K562 (cell line): ENCODE data around the gene ZMIZ1. TPM values are rescaled to one million over a fixed set of nuclear protein-coding genes. Genes with fewer than 3 reads are reported as not detected.

ENCODE experiments used
- AFF4 ChIP-seq: sonication (generic); formaldehyde crosslinking; IDR thresholded peaks from 2 replicates; pipeline ENCODE4 v1.8.0; 2023; ENCODE audit warnings: mild to moderate bottlenecking, missing genetic modification reagents
- CBFA2T3 ChIP-seq: fragments of 450-650 bp; IDR thresholded peaks from 2 replicates; pipeline ENCODE4 v1.6.1; 2017
- CBX8 ChIP-seq: fragments of 200-600 bp; sonication (generic); IDR thresholded peaks from 2 replicates; pipeline ENCODE4 v1.6.1; 2012; ENCODE audit warnings: borderline replicate concordance, mixed run types, low read depth, mild to moderate bottlenecking, moderate library complexity, mixed read lengths, low read length, control low read depth, inconsistent platforms; ENCODE audit not compliant: poor library complexity, severe bottlenecking; ENCODE audit errors: extremely low read depth
- FOXJ2 ChIP-seq: fragments of 200-800 bp; sonication (Bioruptor generic); IDR thresholded peaks from 2 replicates; pipeline ENCODE4 v1.6.1; 2016; ENCODE audit warnings: missing genetic modification characterization, missing compliant biosample characterization
- NFRKB ChIP-seq: fragments of 450-650 bp; IDR thresholded peaks from 2 replicates; pipeline ENCODE4 v1.6.1; 2016; ENCODE audit warnings: low read depth
- POLR2B ChIP-seq: fragments of 450-650 bp; IDR thresholded peaks from 2 replicates; pipeline ENCODE4 v1.6.1; 2018; ENCODE audit warnings: low read depth; ENCODE audit not compliant: partially characterized antibody
- SUPT5H ChIP-seq: fragments of 450-650 bp; IDR thresholded peaks from 2 replicates; pipeline ENCODE4 v1.6.1; 2016
- U2AF1 ChIP-seq: fragments of 200-400 bp; formaldehyde crosslinking; optimal IDR thresholded peaks from 2 replicates; pipeline ENCODE3; 2017; ENCODE audit warnings: mild to moderate bottlenecking, low read depth, low read length, moderate library complexity
- ZHX1 ChIP-seq: fragments of 150-350 bp; conservative IDR thresholded peaks from 2 replicates; pipeline ENCODE4 v1.6.1; 2014; ENCODE audit warnings: low read length
- ZNF311 ChIP-seq: fragments of 250-450 bp; sonication (Bioruptor Pico); IDR thresholded peaks from 2 replicates; pipeline ENCODE4 v1.4.0; 2020; ENCODE audit warnings: mild to moderate bottlenecking, moderate library complexity
- ZNF316 ChIP-seq: fragments of 450-650 bp; IDR thresholded peaks from 2 replicates; pipeline ENCODE4 v1.6.1; 2016
- polyA plus RNA-seq, 8 experiments: library from polyadenylated mRNA; depleted of rRNA in 4 of 8; stranded (reverse) in 5 of 8; unstranded in 3 of 8; fragments of >200 nt; fragmentation: Nextera tagmentation in 2 of 8; fragmentation: Illumina TruSeq in 1 of 8; extraction: Ambion mirVana in 2 of 8; extraction: Trizol in 1 of 8; gene quantifications; 2 replicates each; pipeline versions ENCODE4 v1.2.1 to v1.2.3, GENCODE V29; 2011 to 2014; ENCODE audit warnings: inconsistent platforms in 1 of 8, missing spikeins in 1 of 8
- total RNA-seq, 7 experiments: library from RNA; depleted of rRNA in 6 of 7; stranded (reverse); fragments of >200 nt in 6 of 7; fragmentation: Illumina TruSeq in 2 of 7; extraction: Trizol in 2 of 7; gene quantifications; 2 replicates each; pipeline versions ENCODE4 v1.2.1 to v1.2.3, GENCODE V29; 2011 to 2021; ENCODE audit warnings: low replicate concordance in 1 of 7
- TF ChIP-seq, protein P1 (sequence below): fragments of 250-450 bp; sonication (Bioruptor Pico); IDR thresholded peaks from 2 replicates; pipeline ENCODE4 v1.4.0; 2020

Gene ZMIZ1
- total and polyA plus RNA-seq, 9 of the 15 experiments (the other 6 are each of a cell fraction or from before 2014, with no cell fraction given) = 1.0 to 37.3 (median 4.3) TPM

- TF ChIP-seq, protein P1, sequence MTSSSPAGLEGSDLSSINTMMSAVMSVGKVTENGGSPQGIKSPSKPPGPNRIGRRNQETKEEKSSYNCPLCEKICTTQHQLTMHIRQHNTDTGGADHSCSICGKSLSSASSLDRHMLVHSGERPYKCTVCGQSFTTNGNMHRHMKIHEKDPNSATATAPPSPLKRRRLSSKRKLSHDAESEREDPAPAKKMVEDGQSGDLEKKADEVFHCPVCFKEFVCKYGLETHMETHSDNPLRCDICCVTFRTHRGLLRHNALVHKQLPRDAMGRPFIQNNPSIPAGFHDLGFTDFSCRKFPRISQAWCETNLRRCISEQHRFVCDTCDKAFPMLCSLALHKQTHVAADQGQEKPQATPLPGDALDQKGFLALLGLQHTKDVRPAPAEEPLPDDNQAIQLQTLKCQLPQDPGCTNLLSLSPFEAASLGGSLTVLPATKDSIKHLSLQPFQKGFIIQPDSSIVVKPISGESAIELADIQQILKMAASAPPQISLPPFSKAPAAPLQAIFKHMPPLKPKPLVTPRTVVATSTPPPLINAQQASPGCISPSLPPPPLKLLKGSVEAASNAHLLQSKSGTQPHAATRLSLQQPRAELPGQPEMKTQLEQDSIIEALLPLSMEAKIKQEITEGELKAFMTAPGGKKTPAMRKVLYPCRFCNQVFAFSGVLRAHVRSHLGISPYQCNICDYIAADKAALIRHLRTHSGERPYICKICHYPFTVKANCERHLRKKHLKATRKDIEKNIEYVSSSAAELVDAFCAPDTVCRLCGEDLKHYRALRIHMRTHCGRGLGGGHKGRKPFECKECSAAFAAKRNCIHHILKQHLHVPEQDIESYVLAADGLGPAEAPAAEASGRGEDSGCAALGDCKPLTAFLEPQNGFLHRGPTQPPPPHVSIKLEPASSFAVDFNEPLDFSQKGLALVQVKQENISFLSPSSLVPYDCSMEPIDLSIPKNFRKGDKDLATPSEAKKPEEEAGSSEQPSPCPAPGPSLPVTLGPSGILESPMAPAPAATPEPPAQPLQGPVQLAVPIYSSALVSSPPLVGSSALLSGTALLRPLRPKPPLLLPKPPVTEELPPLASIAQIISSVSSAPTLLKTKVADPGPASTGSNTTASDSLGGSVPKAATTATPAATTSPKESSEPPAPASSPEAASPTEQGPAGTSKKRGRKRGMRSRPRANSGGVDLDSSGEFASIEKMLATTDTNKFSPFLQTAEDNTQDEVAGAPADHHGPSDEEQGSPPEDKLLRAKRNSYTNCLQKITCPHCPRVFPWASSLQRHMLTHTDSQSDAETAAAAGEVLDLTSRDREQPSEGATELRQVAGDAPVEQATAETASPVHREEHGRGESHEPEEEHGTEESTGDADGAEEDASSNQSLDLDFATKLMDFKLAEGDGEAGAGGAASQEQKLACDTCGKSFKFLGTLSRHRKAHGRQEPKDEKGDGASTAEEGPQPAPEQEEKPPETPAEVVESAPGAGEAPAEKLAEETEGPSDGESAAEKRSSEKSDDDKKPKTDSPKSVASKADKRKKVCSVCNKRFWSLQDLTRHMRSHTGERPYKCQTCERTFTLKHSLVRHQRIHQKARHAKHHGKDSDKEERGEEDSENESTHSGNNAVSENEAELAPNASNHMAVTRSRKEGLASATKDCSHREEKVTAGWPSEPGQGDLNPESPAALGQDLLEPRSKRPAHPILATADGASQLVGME (CRISPR knock-in tag) = peak; percentile 98
- no peak for TF ChIP-seq POLR2B
- no peak for TF ChIP-seq CBX8
- TF ChIP-seq AFF4 = no peak
- TF ChIP-seq FOXJ2 (tag) = peak; percentile 95
- TF ChIP-seq ZNF311 (CRISPR knock-in tag) = peak; percentile 95
- TF ChIP-seq ZHX1 = no peak
- TF ChIP-seq SUPT5H = no peak
- peak; percentile 53 for TF ChIP-seq CBFA2T3
- no peak; the same call in 1 of the 2 replicates for TF ChIP-seq NFRKB
- no peak for TF ChIP-seq U2AF1
- no peak for TF ChIP-seq ZNF316
Observed at GRCh38 chr10:79084012-79084971, 15.5 kb downstream of the ZMIZ1 start (continued).
